Body of pancreas (tissue), 4 donors: ENCODE measurements around the gene C3orf49. TPM values are rescaled to one million over a fixed set of nuclear protein-coding genes. Genes with fewer than 3 reads are reported as not detected.

ENCODE experiments used
- ATAC-seq: fragments of 150-250 bp; one replicate; pipeline ENCODE4 v1.9.1; 2016
- DNase-seq, 4 donors: peaks; one replicate each; pipeline ENCODE4 v3.0.0-alpha.2; 2019
- H3K27ac ChIP-seq, 4 donors: fragments of 200-600 bp; sonication (generic); 1 replicate in 3 of 4; 2 replicates in 1 of 4; pipeline versions ENCODE4 v1.5.1 to v1.6.1; 2016 to 2019; ENCODE audit warnings: mild to moderate bottlenecking in 1 of 4, mixed read lengths in 1 of 4, moderate library complexity in 1 of 4
- H3K27me3 ChIP-seq, 2 donors: fragments of 200-600 bp; sonication (generic); one replicate each; pipeline ENCODE4 v1.6.0; 2016; ENCODE audit warnings: mild to moderate bottlenecking in 1 of 2
- H3K36me3 ChIP-seq, 2 donors: fragments of 200-600 bp; sonication (generic); replicated peaks in 1 of 2; 2 replicates each; pipeline ENCODE4 v1.5.1; 2016; ENCODE audit warnings: low read depth in 2 of 2; ENCODE audit not compliant: insufficient read depth in 1 of 2
- H3K4me1 ChIP-seq: fragments of 200-600 bp; sonication (generic); one replicate; pipeline ENCODE4 v1.6.0; 2016
- H3K4me3 ChIP-seq, 2 donors: fragments of 200-600 bp; sonication (generic); 1 replicate in 1 of 2; 2 replicates in 1 of 2; pipeline ENCODE4 v1.5.1; 2016 to 2019
- H3K9me3 ChIP-seq, 3 donors: fragments of 200-600 bp; sonication (generic); 1 replicate in 2 of 3; 2 replicates in 1 of 3; pipeline ENCODE4 v1.5.1; 2016
- POLR2A ChIP-seq, 3 donors: fragments of 450-650 bp; IDR thresholded peaks; one replicate each; pipeline ENCODE4 v1.6.1; 2016; ENCODE audit warnings: antibody characterized with exemption in 3 of 3, mild to moderate bottlenecking in 2 of 3
- WGBS, 2 donors: methylation state at CpG; one replicate each; pipeline ENCODE4 v1.1.5; 2017; 5-methylcytosine and 5-hydroxymethylcytosine counted together
- intact Hi-C: fragments of 100-400 bp; cut with DNase I; formaldehyde crosslinking; loops from one replicate; pipeline ENCODE4 v1.15.1; 2023
- total RNA-seq, 2 donors: library from RNA; depleted of rRNA; stranded (reverse); fragments of >200 nt; gene quantifications; one replicate each; pipeline ENCODE4 v1.1.0, GENCODE V29; 2016
- TF ChIP-seq, protein P1 (sequence below), 7 experiments: fragments of 450-650 bp in 4 of 7; fragments of 200-600 bp in 3 of 7; sonication (generic) in 3 of 7; IDR thresholded peaks; one replicate each; pipeline ENCODE4 v1.5.1; 2016 to 2019; ENCODE audit warnings: antibody characterized with exemption in 7 of 7

C3orf49 gene
- total RNA-seq, 2 donors from 2014 or later, result not detected

DNA sequence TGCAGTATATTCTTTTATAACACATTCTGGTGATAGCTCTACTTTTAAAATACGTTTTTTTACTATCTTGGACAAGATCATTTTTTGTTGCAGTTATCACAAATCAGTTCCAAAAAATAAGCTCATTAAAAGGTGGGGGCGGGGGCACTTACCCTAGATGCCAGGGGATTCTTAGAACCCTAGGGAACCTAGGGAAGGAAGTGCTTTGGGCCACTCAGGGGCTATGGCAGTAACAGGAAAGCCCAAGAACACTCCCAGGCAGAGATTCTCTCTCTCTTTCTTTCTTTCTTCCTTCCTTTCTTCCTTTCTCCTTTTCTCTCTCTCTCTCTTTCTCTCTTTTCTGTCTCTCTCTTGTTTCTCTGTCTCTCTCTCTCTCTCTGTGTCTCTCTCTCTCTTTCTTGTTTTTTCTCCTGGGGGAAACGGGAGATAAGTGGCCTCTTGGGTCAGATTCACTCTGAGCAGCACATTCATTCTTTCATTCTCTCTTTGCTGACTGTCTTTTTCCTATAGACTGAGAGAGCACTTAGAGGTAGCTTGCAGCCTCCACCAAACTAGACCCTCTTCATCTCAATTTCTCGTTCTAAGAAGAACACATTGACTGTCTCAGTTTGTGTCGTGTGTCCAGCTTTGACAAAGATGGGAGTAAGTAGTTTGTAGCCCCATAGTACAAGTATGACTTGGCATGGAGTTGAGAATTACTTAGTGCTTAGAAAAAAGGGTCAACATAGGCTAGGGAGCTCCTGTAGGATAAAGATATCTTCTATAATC is 76.5 kb downstream of the C3orf49 start:
- Histone ChIP-seq H3K9me3 (no peaks in the 10 kb centered on the region), H3K4me1 (peaks cover 15% of the 10 kb centered on the region), H3K27ac (no peak overlapping the region), H3K27me3 (no peaks in the 10 kb centered on the region), H3K4me3 (no peak overlapping the region), H3K36me3 (no peaks in the 10 kb centered on the region)
- TF ChIP-seq, protein P1, sequence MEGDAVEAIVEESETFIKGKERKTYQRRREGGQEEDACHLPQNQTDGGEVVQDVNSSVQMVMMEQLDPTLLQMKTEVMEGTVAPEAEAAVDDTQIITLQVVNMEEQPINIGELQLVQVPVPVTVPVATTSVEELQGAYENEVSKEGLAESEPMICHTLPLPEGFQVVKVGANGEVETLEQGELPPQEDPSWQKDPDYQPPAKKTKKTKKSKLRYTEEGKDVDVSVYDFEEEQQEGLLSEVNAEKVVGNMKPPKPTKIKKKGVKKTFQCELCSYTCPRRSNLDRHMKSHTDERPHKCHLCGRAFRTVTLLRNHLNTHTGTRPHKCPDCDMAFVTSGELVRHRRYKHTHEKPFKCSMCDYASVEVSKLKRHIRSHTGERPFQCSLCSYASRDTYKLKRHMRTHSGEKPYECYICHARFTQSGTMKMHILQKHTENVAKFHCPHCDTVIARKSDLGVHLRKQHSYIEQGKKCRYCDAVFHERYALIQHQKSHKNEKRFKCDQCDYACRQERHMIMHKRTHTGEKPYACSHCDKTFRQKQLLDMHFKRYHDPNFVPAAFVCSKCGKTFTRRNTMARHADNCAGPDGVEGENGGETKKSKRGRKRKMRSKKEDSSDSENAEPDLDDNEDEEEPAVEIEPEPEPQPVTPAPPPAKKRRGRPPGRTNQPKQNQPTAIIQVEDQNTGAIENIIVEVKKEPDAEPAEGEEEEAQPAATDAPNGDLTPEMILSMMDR (IDR thresholded peaks at IDR 0.05), result no peak
- TF ChIP-seq POLR2A (IDR thresholded peaks at IDR 0.05), result no peak
- intact Hi-C loops, result no loop called here
- ATAC-seq (no peak), DNase-seq (no peak)
- WGBS, 2 donors, result 75 to 80% methylated on average over 5 of the region's 5 CpGs

DNA sequence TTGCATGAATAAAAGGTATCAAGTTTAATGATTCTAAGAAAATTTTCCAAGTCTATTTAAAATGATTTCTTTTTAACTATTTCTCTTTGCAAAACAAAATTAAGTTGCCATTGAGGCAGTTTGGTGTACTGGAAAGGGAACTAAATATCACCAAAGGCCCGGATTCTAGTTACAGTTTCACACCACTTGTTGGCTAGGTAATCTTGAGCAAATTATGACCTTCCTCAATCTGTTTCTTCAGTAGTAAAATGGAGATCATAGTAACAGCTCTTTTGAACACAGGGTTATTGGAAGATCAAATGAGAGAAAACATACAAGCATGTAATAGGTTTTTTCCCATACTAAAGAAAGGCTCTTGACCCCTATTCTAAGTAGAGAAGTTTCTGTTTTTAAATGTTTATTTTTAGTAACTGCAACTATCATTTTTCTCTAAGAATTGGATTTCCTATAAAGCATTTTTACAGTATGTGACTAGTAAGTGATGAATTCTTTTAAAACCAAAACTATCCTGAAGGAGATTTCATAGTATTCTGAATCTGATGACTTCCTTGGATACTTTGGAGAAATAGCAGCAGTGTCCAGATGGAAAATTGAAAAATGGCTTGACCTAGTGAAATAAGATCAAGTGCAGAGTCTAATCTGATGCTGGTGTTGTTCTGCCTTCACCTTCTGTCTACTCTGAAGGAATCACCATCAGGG is 77.4 kb downstream of the C3orf49 start:
- Histone ChIP-seq H3K4me1 (peaks cover 12% of the 10 kb centered on the region), H3K27ac (no peak overlapping the region), H3K36me3 (no peaks in the 10 kb centered on the region), H3K27me3 (no peaks in the 10 kb centered on the region), H3K9me3 (no peaks in the 10 kb centered on the region), H3K4me3 (no peak overlapping the region)
- intact Hi-C loops, result no loop called here
- 44 to 79% methylated on average over 1 of the region's 1 CpG for WGBS, 2 donors
- no peak for DNase-seq
- no peak for ATAC-seq
- TF ChIP-seq, protein P1 (IDR thresholded peaks at IDR 0.05), result no peak
- no peak for TF ChIP-seq POLR2A (IDR thresholded peaks at IDR 0.05)

Other genes with a start within 250 kb of the C3orf49 start
- gene SNTN, start 166.6 kb upstream of the C3orf49 start, total RNA-seq, result 1 to 10 TPM in 1 of 2 donors, not detected in 1; 1.0 TPM
- 10 to 100 TPM; 26.0 to 47.0 TPM for gene THOC7, start 44.5 kb downstream of the C3orf49 start, total RNA-seq
- 10 to 100 TPM; 36.3 to 43.8 TPM for gene ATXN7, start 44.6 kb downstream of the C3orf49 start, total RNA-seq
- gene SCAANT1, start 93.1 kb downstream of the C3orf49 start, total RNA-seq, result not detected
- 10 to 100 TPM; 88.7 to 98.3 TPM for gene PSMD6, start 204.2 kb downstream of the C3orf49 start, total RNA-seq